ENCODE measurements around the gene IRF7. TPM values are rescaled to one million over a fixed set of nuclear protein-coding genes. Genes with fewer than 3 reads are reported as not detected.

IRF7 gene
- total RNA-seq, 4 donors from 2014 or later = 40.4 to 122 (median 49.9) TPM

DNA sequence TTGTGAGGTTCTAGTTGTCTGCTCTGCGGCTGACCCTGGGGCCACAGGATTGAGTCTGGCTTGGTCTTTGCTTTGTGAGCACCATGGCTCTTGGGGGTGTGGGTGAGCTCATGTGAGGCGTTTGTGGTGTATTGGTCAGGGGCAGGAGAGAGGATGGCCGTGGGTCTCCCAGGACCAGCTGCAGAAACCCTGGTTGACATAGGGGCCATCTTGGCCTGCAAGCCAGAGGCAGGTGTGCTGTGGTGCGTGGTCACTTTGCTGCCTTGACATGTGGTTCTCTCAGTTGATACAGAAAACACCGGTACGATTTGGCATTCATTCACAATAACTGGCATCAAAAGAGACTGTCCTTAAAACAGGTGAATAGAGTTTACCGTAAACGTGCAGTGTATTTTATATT is 28.2 kb downstream of the IRF7 start:
- H3K27me3 ChIP-seq = no peaks in the 10 kb centered on the region
- WGBS, 2 donors (ENCODE audit: low coverage in 1 of 2) = 84 to 86% methylated on average over 2 to 8 of the region's 8 CpGs
- DNase-seq = no peak
- no peak for TF ChIP-seq POLR2A (IDR thresholded peaks at IDR 0.05)
- no peak for TF ChIP-seq POLR2AphosphoS5 (IDR thresholded peaks at IDR 0.05)
- TF ChIP-seq, protein P1, sequence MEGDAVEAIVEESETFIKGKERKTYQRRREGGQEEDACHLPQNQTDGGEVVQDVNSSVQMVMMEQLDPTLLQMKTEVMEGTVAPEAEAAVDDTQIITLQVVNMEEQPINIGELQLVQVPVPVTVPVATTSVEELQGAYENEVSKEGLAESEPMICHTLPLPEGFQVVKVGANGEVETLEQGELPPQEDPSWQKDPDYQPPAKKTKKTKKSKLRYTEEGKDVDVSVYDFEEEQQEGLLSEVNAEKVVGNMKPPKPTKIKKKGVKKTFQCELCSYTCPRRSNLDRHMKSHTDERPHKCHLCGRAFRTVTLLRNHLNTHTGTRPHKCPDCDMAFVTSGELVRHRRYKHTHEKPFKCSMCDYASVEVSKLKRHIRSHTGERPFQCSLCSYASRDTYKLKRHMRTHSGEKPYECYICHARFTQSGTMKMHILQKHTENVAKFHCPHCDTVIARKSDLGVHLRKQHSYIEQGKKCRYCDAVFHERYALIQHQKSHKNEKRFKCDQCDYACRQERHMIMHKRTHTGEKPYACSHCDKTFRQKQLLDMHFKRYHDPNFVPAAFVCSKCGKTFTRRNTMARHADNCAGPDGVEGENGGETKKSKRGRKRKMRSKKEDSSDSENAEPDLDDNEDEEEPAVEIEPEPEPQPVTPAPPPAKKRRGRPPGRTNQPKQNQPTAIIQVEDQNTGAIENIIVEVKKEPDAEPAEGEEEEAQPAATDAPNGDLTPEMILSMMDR (IDR thresholded peaks at IDR 0.05) = no peak
- no peak for TF ChIP-seq EP300 (IDR thresholded peaks at IDR 0.05; ENCODE audit: low read depth)
- intact Hi-C loops (cut with DNase I; ENCODE audit: low total_unique reads) = no loop called here
- in situ Hi-C loops (cut with MboI; ENCODE audit: low pct_ligation_motif_present in 1 of 4, low pct_unique_long_range_greater_than_20kb in 1 of 4, low sequenced_read_pairs in 3 of 4) = no loop called here
- H3K36me3 ChIP-seq = peaks cover 0 to 55% (median 25%) of the 10 kb centered on the region in 4 donors
- H3K4me3 ChIP-seq = no peak overlapping the region
- H3K9me3 ChIP-seq = no peaks in the 10 kb centered on the region
- H3K4me1 ChIP-seq = no peaks in the 10 kb centered on the region
- H3K27ac ChIP-seq = peak overlapping the region in 2 of 4 donors; percentile 23 to 26

DNA sequence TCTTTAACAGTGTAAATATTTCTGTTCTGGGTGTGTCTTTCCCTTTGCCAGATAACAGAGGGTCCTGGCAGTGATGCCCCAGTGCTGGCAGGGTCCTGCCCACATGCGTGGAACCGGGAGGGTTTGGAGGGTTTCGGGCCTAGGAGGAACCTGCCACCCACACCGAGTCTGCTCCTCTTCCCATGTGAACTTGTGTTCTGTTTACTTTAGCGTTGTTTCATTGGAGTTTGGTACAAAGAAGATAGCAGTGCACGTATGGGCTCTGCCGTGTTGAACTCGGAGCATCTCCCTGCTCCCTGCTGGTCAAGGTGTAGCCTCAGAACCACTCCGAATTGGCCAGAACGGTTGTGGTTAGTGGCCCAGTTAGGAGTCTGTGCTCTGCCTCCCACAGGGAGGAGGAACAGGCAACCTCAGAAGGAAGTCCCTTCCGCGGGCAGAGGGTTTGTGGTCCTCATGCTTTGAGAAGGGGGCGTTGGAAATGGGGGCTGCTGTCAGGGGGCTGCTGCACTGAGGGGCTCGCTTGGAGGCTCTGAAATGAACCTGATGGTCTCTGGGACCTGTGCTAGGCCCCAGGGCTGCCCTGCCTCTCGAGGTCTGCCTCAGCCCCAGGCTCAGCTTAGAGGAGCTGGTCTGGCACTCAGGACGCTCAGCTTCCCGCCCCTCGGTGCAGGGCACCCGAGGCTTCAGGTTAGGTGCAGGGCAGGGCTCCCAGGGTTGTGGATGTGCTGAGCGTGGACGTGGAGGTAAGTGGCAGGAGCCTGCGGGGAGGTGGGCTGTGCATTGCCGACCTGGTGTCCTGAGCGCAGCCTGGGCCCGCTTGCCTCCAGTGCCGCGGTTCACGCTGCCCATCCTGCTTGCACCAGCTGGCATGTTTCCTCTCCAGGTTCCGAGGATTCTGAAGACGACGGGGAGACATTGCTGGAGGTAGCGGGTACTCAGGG is 29.1 kb downstream of the IRF7 start:
- no peak overlapping the region for H3K4me3 ChIP-seq
- H3K27ac ChIP-seq = no peak overlapping the region
- TF ChIP-seq POLR2AphosphoS5 (IDR thresholded peaks at IDR 0.05) = no peak
- in situ Hi-C loops (cut with MboI; ENCODE audit: low pct_ligation_motif_present in 1 of 4, low pct_unique_long_range_greater_than_20kb in 1 of 4, low sequenced_read_pairs in 3 of 4) = no loop called here
- H3K27me3 ChIP-seq = no peaks in the 10 kb centered on the region
- H3K4me1 ChIP-seq = no peaks in the 10 kb centered on the region
- H3K36me3 ChIP-seq = peaks cover 0 to 58% (median 21%) of the 10 kb centered on the region in 4 donors
- no peaks in the 10 kb centered on the region for H3K9me3 ChIP-seq
- 91% methylated on average over 31 of the region's 32 CpGs; no CpG with 5 or more reads in 1 of the 2 donors for WGBS, 2 donors (ENCODE audit: low coverage in 1 of 2)
- intact Hi-C loops (cut with DNase I; ENCODE audit: low total_unique reads) = no loop called here
- no peak for DNase-seq

DNA sequence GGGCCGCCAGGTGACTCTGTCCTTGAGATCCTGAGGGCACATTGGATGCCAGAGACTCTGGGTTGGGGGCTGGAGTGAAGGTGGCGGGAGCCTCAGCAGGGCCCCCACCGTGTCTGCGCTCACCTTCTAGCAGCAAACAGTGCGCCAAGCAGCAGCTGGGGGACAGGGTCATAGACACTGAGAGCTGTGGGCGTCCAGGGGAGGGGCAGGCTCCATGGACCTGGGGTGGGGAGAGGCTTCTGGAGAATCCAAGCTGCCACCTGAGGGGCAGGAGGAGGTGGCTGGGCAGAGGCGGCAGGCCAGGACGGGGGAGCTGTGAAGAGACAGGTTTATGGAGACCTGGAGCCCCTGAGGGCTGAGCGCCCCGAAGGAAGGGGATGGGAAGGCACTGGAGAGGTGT is 31.5 kb downstream of the IRF7 start:
- in situ Hi-C loops (cut with MboI; ENCODE audit: low pct_ligation_motif_present in 1 of 4, low pct_unique_long_range_greater_than_20kb in 1 of 4, low sequenced_read_pairs in 3 of 4) (no loop called here), intact Hi-C loops (cut with DNase I; ENCODE audit: low total_unique reads) (no loop called here)
- TF ChIP-seq EP300 (IDR thresholded peaks at IDR 0.05; ENCODE audit: low read depth) = no peak
- TF ChIP-seq POLR2AphosphoS5 (IDR thresholded peaks at IDR 0.05) = no peak
- no peak for TF ChIP-seq POLR2A (IDR thresholded peaks at IDR 0.05)
- H3K4me1 ChIP-seq = peaks cover 0 to 8% (median 6%) of the 10 kb centered on the region in 4 donors
- DNase-seq = no peak
- H3K27me3 ChIP-seq = no peaks in the 10 kb centered on the region
- H3K4me3 ChIP-seq = no peak overlapping the region
- peaks cover 0 to 43% (median 12%) of the 10 kb centered on the region in 4 donors for H3K36me3 ChIP-seq
- H3K27ac ChIP-seq = no peak overlapping the region
- WGBS, 2 donors (ENCODE audit: low coverage in 1 of 2) = 94 to 98% methylated on average over 8 to 10 of the region's 10 CpGs
- no peaks in the 10 kb centered on the region for H3K9me3 ChIP-seq

DNA sequence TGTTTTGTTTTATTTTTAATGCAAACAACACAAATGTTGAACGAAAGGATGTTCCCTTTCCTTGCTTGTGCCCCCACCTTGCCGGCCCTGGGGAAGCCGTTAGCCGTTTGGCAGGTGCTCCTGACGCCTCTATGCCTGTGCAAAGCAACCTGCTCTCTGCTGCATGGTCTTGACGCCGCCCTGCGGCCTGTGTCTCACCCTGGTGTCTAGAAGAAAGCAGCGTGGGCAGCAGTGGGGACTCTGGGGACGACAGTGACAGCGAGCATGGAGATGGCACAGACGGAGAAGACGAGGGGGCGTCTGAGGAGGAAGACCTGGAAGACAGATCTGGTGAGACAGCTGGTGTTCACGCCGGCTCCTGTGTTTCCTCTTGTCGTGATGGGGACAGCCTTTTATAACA is 34.0 kb downstream of the IRF7 start:
- TF ChIP-seq POLR2AphosphoS5 (IDR thresholded peaks at IDR 0.05) (no peak), EP300 (IDR thresholded peaks at IDR 0.05; ENCODE audit: low read depth) (no peak), POLR2A (IDR thresholded peaks at IDR 0.05) (no peak)
- TF ChIP-seq, protein P1 (IDR thresholded peaks at IDR 0.05) = no peak
- H3K4me1 ChIP-seq = peaks cover 21 to 31% (median 29%) of the 10 kb centered on the region in 4 donors
- no peak overlapping the region for H3K4me3 ChIP-seq
- no peaks in the 10 kb centered on the region for H3K27me3 ChIP-seq
- intact Hi-C loops (cut with DNase I; ENCODE audit: low total_unique reads) = no loop called here
- H3K36me3 ChIP-seq = peaks cover 0 to 24% (median 6%) of the 10 kb centered on the region in 4 donors
- no peak for DNase-seq
- H3K27ac ChIP-seq = no peak overlapping the region
- no peaks in the 10 kb centered on the region for H3K9me3 ChIP-seq
- WGBS, 2 donors (ENCODE audit: low coverage in 1 of 2) = 86% methylated on average over 17 of the region's 17 CpGs; no CpG with 5 or more reads in 1 of the 2 donors
- in situ Hi-C loops (cut with MboI; ENCODE audit: low pct_ligation_motif_present in 1 of 4, low pct_unique_long_range_greater_than_20kb in 1 of 4, low sequenced_read_pairs in 3 of 4) = no loop called here

DNA sequence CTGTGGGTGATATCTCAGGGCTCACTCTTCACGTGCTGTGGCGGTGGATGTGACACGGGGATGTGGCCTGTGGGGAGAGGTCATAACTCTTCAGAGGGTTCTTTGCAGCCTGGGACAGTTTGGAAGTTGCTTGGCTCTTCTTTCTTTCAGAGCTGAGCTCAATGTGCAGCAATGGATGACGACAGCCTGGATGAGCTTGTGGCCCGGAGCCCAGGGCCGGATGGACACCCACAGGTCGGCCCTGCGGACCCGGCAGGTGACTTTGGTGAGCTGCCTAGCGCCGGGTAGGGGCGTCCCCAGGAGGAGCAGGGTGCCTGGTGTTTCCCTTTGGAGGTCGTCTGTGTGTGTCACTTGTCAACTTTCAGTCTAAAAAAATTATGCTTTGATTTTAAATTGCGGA is 34.4 kb downstream of the IRF7 start:
- H3K27ac ChIP-seq = no peak overlapping the region
- 89 to 100% methylated on average over 1 to 14 of the region's 14 CpGs for WGBS, 2 donors (ENCODE audit: low coverage in 1 of 2)
- no peaks in the 10 kb centered on the region for H3K27me3 ChIP-seq
- in situ Hi-C loops (cut with MboI; ENCODE audit: low pct_ligation_motif_present in 1 of 4, low pct_unique_long_range_greater_than_20kb in 1 of 4, low sequenced_read_pairs in 3 of 4) (no loop called here), intact Hi-C loops (cut with DNase I; ENCODE audit: low total_unique reads) (no loop called here)
- peaks cover 0 to 24% (median 6%) of the 10 kb centered on the region in 4 donors for H3K36me3 ChIP-seq
- no peaks in the 10 kb centered on the region for H3K9me3 ChIP-seq
- H3K4me3 ChIP-seq = no peak overlapping the region
- no peak for DNase-seq
- TF ChIP-seq EP300 (IDR thresholded peaks at IDR 0.05; ENCODE audit: low read depth) = no peak
- TF ChIP-seq POLR2AphosphoS5 (IDR thresholded peaks at IDR 0.05) = no peak
- no peak for TF ChIP-seq POLR2A (IDR thresholded peaks at IDR 0.05)
- TF ChIP-seq, protein P1 (IDR thresholded peaks at IDR 0.05) = no peak
- H3K4me1 ChIP-seq = peaks cover 21 to 31% (median 29%) of the 10 kb centered on the region in 4 donors

Data from transverse colon (tissue), 4 donors.